Iris pigment epithelial cell (primary cell): ENCODE data around the gene INO80C.

Experiments
- DNase-seq: peaks from one replicate; pipeline ENCODE4 v3.0.0-alpha.2; 2011; ENCODE audit warnings: low read depth

INO80C gene, protein sequence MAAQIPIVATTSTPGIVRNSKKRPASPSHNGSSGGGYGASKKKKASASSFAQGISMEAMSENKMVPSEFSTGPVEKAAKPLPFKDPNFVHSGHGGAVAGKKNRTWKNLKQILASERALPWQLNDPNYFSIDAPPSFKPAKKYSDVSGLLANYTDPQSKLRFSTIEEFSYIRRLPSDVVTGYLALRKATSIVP

DNA sequence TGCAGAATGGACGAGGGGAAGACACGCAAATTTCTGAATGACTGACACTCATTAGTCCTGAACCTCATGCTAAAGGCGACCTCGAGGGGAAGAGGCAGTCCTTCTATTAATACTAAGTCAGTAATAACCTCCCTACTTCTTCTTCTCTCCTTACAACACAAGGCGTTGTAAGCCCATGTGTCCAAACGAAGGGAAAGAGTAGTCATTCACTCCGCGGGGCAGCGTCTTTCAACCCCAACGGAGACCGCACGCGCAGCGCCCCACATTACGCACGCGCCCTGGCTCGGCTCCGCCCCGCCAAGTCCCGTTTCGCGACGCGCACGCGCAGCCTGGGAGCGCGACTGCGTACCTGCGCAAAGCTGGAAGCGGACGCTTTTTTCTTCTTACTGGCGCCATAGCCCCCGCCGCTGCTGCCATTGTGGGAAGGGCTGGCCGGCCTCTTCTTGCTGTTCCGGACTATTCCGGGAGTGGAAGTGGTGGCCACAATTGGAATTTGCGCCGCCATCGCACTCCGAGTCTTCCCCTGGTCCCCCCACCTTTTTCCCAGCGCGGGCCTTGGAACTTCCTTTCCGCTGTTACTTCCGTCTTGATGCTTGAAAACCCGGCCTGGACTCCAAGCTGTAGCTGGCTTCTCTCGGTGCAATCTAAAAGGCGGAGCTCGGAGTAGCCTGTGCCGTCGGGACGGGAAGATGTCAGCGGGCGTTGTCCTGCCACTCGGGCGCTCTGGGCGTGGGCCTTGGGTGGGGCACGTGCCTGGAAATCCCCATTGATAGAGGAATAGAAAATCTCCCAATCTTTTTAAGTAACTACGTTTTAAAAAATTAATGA, at the start of gene INO80C:
Gene INO80C, minus strand, starts transcription at position 591 of the 828 bp plus-strand sequence. Its CDS starts 86 bp downstream, at position 505.
- peak; percentile 97 for DNase-seq

DNA sequence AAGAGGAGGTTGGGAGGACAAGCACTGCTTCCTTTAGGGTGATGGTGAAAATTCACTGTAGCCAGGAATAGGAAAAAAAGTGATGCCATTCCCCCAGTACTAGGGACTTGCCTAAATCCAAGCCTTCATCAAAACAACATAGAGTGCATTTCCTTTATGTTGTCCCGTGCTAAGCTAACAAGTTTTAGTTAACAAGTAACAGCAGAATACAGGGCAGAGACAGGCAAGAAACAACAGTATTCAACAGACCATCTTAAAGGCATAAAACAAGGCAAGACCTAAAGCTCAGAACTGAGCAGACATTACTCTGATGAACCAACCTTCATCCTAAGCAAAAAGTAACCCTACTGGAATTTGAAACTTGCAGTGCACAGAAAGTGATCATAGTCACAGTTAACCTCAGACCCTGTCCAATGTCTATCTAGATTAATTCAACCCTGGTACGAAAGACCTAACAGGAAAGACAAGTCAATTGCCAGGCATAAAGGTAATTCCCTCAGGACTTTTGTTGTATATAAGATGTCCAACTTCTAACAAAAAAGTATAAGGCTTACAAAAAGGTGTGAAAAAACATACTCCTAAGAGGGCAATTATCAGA, 49.3 kb upstream of the INO80C start:
- DNase-seq: no peak

DNA sequence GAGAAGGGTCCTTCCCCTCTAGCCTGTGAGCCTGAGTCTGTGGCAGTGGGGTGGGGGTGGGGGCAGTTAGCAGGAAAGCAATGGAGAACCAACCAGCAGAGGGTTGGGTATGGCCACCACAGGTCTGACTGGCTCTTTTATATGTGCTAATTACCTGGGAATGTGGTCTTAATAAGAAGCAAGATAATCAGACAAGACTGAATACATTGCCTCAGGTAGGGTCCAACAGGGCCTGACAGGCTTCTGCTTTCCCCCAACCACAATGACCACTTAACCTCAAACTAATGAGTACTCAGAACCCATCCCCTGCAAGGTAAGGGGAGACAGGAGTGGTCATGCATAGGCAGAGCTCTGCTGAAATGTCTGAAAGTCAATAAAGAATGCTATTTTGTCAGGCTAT, 44.6 kb upstream of the INO80C start:
- DNase-seq: no peak

DNA sequence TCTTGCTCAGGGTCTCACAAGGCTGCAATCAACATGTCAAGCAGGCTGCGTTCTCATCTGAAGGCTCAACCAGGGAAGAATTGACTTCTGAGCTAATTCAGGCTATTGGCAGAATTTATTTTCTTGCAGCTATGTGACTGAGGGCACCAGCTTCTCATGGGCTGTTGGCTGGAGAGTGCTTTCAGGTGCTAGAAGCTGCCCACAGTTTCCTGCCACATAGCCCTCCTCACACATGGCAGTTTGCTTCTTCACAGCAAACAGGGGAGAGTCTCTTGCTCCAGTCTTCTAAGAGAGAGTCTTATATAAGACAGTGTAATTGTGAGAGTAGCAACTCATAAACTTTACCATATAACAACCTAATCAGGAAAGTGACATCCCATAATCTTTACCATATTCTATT, 37.5 kb upstream of the INO80C start:
- no peak for DNase-seq

DNA sequence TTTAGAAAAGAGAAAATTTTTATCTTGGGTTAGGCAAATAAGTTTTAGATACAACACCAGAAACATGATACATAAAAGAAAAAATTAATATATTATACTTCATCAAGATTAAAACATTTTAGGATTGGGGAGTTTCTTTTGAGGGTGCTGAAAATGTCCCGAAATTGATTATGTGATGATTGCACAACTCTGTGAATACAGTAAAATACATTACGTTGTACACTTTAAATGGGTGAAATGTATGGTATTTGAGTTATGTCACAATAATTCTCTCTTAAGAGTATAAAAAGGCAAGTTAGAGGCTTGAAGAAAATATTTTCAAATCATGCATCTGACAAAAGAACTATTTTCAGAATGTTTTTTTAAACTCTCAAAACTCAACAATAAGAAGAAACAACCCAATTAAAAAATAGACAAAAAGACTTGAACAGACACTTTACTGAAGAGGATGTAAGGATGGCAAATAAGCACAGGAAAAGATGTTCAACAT, 36.2 kb upstream of the INO80C start:
- no peak for DNase-seq

DNA sequence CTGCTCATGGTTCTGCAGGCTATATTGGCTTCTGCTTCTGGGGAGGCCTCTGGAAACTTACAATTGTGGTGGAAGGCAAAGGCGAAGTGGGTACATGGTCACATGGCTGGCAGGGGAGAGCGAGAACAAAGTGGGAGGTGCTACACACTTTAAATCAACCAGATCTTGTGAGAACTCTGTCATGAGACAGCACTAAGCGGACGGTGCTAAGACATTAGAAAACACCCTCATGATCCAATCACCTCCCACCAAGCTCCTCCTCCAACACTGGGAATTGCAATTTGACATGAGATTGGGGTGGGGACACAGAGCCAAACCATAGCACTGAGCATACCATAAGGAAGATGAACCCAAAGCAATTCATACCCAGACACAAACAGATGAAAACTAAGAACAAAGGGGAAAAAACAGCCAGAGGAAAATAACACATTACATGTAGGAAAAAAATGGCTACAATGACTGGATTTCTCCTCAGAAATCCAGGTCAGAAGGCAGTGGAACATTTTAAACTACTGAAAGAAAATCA, 31.1 kb upstream of the INO80C start:
- no peak for DNase-seq

DNA sequence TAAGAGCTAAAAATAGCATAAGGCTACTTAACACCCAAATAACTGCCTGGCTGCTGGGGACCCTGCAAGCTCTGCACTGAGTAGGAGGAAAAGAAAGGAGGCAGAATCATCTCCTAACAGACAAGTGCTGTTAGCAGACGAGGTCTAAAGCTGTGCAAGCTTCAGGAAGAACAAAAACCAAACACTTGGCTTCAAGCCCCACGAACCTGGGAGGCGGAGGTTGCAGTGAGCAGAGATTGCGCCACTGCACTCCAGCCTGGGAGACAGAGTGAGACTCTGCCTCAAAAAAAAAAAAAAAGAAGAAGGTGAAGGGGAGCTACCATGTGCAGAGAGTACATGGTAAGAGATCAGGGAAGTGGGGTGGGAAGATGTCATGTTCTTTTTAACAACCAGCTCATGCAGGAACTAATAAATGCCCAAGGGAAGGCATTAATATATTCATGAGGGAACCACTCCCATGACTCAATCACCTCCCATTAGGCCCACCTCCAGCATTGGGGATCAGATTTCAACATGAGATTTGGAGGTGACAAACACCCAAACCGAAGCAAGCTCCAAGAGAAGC, 28.8 kb upstream of the INO80C start:
- peak; percentile 20 for DNase-seq

DNA sequence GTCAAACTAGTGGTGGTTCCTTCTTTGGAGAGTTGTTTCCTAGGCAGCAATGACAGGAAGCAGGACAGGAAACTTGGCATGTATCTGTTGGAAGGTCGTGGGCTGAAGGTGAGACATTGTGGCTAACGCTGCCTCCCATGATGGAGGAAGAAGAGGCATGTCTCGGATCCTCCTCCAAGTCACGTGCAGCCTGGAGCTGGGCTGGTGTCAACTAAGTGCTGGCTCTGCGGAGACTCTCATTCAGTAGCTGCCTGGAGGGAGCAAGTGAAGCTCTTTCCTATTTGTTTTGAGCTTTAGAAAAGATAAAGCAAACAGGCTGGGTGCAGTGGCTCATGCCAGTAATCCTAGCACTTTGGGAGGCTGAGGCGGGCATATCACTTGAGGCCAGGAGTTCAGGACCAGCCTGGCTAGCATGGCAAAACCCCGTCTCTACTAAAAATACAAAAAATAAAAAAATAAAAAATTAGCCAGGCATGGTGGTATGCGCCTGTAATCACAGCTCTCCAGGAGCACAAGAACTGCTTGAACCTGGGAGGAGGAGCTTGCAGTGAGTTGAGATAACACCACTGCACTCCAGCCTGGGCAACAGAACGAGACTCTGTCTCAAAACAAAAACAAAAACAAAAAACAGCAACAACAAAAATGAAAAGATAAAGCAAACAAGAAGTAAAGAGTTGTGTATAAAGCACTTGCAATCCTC, 28.2 kb upstream of the INO80C start:
- no peak for DNase-seq

DNA sequence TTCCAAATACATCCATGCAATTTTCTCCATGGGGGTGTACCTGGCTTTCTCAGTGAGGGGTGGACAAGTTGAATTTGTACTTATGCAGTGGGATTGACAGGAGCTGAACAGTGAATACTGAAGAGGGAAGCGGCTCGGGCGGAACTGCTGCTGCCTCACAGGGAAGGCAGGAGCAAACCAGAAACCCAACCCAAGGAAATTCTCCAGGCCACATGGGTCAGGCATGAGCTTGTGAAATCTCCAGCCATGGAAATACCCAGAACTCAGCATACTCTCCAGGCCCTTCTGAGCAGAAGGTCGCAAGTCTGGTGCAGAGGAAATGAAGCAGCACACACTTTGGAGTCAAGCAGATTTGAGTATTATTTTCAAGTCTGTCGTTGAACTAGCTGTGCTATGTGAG, 26.5 kb upstream of the INO80C start:
- peak; percentile 47 for DNase-seq

DNA sequence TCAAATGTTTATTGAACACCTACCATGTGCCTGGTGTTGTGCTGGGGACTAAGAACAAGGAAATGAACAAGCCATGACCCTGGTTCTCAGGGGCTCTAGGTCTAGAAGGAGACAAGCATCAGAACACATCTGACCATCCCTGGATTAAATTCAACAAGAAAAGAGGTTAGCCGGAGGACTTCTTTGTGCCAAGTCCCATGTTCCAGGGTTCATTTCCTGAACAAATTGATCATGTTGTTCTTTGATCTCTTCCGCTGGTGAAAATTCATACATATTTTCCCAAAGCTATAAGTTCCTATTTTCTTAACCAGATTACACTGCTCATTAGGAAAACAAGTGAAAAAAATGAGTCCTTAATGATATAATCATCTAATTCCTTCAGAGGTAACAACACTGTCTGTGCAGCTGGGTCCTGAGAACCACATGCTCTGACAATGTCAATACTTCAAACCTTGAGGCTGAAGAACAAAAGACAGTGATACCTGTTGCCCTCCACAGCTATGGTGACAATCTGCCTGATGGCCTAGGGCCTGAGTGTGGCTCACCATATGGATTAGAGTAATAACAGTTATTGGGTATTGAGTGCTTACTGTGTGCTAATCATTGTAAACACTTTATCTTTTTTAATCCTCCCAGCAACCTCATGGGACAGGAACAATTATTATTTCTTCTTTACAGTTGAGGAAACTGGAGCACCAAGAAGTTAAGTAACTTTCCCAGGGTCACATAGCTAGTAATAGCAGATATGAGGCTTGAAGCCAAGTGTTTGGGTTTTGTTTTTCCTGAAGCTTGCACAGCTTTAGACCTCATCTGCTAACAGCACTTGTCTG, 24.6 kb upstream of the INO80C start:
- no peak for DNase-seq

DNA sequence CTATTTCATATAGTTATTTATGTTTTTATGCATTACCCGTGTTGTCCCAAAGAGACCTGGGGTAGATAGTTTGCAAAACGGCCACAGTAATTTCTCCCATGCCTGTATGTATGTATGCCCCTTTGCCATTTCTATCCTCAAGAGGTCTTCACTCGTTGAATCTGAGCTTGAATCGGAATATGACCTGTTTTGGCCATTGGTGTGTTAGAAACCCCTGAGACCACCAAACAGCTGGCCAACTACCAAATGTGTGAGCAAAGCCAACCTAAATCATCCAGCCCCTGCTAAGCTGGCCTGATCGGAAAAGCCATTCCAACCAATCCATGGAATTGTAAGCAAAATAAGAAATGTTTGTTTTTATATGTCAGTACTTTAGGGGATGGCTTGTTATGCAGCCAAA, 23.4 kb upstream of the INO80C start:
- DNase-seq: no peak

DNA sequence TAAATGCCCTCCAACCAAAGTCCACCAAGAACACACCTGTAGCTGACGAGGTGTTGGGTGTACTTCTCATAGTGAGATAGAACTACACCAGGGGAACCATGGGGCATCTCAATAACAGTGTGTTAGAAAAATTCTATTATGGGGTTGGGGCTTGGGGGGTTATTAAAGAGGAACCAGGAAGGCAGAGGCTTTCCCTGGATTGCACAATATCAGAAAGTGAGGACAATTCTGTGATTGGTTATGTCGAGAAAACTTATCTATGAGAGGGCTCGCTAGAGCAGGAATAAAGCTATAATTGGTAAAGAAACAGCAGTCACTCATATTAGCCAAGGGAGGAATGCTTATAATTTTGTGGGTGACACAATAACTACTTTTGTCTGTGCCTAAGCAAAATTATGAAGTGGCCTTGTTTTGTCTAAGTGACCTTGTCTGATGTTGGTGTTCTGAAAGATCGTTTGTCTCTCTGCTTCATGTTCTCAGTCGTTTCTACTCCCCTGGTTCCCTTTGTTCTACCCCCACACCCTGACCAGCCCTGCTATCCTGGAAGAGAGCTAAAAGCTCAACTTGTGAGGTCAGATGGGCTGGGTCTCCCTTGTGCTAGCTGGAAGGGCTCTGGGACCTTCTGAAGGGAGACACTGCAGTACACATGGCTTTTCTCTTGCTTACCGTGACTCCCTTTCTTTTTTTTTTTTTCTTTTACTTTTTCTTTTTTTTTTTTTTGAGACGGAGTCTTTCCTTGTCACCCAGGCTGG, 21.6 kb upstream of the INO80C start:
- no peak for DNase-seq

DNA sequence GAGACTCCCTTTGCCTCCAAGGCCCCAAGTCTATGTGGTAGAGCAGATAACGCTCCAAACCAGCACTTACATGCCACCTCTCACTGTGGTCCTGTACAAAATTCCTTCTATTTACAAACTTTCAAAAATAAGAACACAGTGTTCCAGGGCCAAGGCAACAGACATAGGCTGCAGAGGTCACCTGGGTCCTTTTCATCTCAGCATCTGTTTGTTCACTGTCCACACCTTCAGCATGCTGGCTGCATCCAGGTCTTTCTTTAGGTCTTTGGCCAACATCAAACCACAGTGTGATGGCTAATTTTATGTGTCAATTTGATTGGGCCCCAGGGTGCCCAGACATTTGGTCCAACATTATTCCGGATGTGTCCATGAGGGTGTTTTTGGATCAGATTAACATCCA, 20.0 kb upstream of the INO80C start:
- DNase-seq: no peak

DNA sequence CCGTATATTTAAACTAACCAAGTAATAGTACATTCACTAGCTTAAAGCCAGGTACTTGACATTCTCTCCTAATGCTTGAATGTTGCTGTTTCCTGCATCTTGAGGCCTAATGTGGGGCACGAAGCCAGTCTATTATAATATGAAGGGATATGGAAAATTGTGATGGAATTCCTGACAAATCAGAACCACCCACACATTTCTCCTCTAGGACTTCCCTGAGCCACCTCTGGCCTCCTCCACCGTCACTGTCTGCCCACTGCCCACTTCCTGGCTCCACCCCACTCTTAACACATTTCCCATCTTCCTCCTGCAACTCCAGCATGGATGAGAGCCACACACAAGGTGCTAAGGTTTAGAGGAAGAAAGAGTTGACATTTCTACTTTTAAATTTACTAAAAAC, 19.0 kb upstream of the INO80C start:
- no peak for DNase-seq

DNA sequence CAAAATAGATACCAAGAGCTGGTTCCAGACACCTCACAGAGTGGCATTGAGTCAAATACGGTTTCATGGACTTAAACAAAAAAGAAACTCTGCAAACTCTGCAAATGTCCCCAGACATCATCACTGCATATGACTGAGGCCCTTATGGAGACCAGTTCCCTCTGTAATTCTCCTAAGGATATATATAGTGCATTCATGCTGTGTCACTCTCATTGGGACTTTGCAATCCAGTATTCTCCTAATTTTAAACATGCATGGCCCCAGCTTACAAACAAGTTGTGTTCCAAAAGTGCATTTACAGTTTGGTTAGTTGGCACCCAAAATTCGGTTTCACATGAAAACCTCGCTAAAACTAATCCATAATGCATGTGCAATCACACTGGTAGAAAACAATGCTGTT, 18.6 kb upstream of the INO80C start:
- DNase-seq: no peak

DNA sequence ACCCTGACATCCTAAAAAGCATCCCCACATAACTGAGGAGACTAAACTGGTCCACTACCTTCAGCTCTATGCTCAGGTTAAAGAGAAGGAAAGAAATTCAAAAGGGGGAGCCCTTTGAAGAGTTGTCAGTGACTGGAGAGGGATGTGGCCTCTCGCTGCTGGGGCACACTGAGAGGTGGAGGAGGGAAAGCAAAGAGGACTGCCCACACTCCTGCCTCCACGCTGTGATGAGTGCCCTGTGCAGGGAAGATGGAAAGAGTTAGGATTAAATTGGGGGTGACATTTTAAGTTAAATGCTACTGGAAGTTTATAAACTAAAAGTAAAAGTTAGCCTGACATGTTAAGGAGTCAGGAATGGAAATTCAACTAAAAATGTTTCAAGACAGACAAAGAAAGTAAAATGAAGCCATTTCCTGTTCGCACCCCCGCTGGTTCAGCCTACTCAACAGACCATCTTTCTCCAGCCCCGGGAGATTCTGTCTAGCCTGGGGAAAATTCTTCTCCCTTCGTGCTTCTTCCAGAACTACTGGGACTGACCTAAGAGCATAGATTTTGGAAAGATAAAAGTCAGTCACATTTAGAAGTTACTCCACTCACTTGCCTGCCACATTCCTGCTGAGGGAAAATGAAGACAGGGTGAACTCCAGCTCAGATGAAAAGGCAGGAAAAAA, 17.8 kb upstream of the INO80C start:
- no peak for DNase-seq

DNA sequence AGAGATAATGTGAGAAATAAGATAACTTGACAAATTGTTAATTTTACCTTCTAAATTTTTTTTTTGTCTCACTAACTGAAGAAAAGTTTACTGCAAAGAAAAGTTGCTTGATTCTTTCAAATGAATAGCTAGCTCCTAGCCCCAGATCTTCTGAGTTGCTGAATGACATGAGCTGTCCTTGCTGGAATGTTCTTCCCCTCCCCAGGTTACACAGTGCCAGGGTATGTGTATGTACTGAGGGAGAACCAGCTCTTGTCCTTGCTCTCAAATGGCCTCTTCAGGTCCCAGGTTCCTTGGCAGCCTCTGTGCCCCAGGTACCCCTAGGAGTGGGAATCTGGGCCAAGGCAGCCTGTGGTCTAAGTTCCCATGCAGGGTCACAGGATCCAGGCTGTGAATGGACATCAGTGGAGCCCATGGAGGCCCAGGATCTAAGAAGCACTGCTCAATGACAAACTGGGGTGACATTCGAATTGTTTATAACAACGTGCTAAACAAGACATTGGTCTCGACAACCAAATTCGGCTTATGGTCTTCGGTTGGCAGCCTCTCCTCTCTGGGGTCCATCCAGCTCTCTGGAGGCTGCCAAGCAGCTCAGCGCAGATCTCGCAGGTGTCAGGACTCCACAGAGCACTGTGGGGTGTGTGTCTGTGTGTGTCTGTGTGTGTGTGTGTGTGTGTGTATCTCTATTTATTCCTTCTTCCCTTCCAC, 17.1 kb upstream of the INO80C start:
- DNase-seq: no peak

DNA sequence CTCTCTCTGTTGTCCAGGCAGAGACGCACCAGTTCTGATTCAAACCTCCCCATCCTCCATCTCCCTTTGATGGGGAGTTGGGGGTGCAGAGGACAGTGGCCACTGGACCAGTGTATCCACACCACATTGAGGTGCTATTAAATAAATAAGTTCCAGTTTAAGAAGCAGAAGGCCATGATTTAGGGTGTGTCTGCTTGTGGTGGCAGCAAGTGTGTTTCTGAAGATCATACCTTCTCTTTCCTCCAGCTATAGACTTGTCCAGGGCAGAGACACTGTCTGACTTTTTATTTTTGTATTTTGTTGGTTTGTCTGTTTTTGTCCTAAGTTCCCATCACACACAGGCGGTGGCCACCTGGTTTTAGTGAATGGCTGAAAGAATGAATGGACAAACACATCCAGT, 16.5 kb upstream of the INO80C start:
- DNase-seq: no peak
